ENCODE measurements around the gene CFAP73.
"Not testable (repeated sequence)": the region's sequence is repeated elsewhere in the genome, so short reads cannot be mapped to it uniquely, and the experiment has no call there.

CFAP73 gene

GRCh38 chr12:113191227-113191626, 41.7 kb downstream of the CFAP73 start:
- DNase-seq (ENCODE audit: low read depth): no peak

- no peak for DNase-seq (ENCODE audit: low read depth)
These were observed 45.5 kb downstream of the CFAP73 start for GRCh38 chr12:113194971-113195391.

- DNase-seq (ENCODE audit: low read depth): no peak
These were observed 46.1 kb downstream of the CFAP73 start for GRCh38 chr12:113195598-113195997.

GRCh38 chr12:113196582-113196981, 47.1 kb downstream of the CFAP73 start:
- no peak for DNase-seq (ENCODE audit: low read depth)

GRCh38 chr12:113196990-113197389, 47.5 kb downstream of the CFAP73 start:
- peak; percentile 32 for DNase-seq (ENCODE audit: low read depth)

GRCh38 chr12:113197518-113198077, 48.1 kb downstream of the CFAP73 start:
- no peak for DNase-seq (ENCODE audit: low read depth)

- DNase-seq (ENCODE audit: low read depth): no peak
These were observed 48.8 kb downstream of the CFAP73 start for GRCh38 chr12:113198296-113198695.

- no peak for DNase-seq (ENCODE audit: low read depth)
These were observed 50.7 kb downstream of the CFAP73 start for GRCh38 chr12:113200021-113200797.

- no peak for DNase-seq (ENCODE audit: low read depth)
These were observed 52.0 kb downstream of the CFAP73 start for GRCh38 chr12:113201187-113202177.

- DNase-seq (ENCODE audit: low read depth): no peak
These were observed 53.0 kb downstream of the CFAP73 start for GRCh38 chr12:113202300-113203075.

GRCh38 chr12:113203852-113204760, 54.6 kb downstream of the CFAP73 start:
- DNase-seq (ENCODE audit: low read depth): no peak

- DNase-seq (ENCODE audit: low read depth): no peak
These were observed 55.3 kb downstream of the CFAP73 start for GRCh38 chr12:113204804-113205203.

- not testable (repeated sequence) for DNase-seq (ENCODE audit: low read depth)
These were observed 57.3 kb downstream of the CFAP73 start for GRCh38 chr12:113206802-113207201.

GRCh38 chr12:113207613-113208040, 58.1 kb downstream of the CFAP73 start:
- DNase-seq (ENCODE audit: low read depth): no peak

GRCh38 chr12:113208041-113208934, 58.8 kb downstream of the CFAP73 start:
- peak; percentile 41 for DNase-seq (ENCODE audit: low read depth)
